GM21423 (cell line): ENCODE results near the gene MAN1B1.

Source experiments
- ATAC-seq: cut with Tn5 transposase; IDR thresholded peaks from one replicate; pipeline ENCODE4 v1.9.1; 2021; ENCODE audit warnings: mild to moderate bottlenecking, moderate library complexity; ENCODE audit not compliant: unreplicated experiment

The MAN1B1 gene

GRCh38 chr9:137068539-137069507 lies 18.0 kb upstream of the MAN1B1 start:
- ATAC-seq: no peak

GRCh38 chr9:137069508-137070091 lies 17.2 kb upstream of the MAN1B1 start:
- peak; percentile 16 for ATAC-seq

- ATAC-seq: peak; percentile 75
Measured at GRCh38 chr9:137070201-137070905, 16.4 kb upstream of the MAN1B1 start, which contains the start of gene SAPCD2. SAPCD2 (minus strand) TSS chr9:137070557; CDS start chr9:137070460, 97 bp downstream.

DNA sequence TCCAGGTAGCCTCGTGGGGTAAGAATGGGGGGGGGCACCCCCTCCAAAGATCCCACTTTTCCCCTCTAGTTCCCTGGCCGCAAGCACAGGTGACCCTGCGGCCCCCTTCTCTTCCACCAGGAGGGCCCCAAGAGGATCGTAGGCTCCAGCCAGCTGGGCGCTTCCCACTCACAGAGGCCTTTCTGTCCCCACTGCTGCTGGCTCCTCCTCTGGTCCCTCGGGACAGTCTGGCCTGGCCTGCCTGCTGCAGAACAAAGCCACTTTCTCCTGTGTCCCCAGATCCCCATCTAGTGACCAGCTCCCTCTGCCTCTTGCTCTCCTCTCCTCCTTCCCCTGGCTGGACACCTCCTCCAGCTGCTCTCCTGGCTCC lies 15.9 kb upstream of the MAN1B1 start:
- ATAC-seq: peak; percentile 6

- ATAC-seq: no peak
Measured at GRCh38 chr9:137071282-137071681, 15.5 kb upstream of the MAN1B1 start.

- no peak for ATAC-seq
Measured at GRCh38 chr9:137073992-137074399, 12.8 kb upstream of the MAN1B1 start.

DNA sequence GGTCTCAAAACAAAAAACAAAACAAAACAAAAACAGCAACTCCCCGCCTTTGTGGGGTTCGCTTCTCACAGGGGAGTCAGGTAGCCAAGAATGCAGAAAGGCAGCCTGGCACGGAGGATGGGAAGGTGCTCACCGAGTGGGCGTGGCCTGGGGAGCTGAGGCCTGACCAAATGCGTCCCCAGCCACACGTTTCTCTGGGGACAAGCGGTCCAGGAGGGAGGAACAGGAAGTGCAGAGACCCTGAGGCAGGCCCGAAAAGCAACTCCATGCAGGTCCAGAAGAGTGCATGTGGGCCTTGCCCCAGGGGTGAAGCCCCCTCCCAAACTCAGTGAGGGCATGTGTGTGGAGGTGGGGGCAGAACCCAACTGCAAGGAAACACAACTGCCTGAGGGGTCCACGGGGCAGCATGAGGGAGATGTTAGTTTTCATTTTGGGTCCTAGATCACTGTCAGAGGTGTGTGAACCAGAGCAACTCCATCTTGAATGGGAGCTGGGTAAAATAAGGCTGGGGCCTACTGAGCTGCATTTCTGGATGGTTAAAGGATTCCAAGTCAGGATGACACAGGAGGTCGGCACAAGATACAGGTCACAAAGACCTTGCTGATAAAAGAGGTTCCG lies 12.0 kb upstream of the MAN1B1 start:
- no peak for ATAC-seq

DNA sequence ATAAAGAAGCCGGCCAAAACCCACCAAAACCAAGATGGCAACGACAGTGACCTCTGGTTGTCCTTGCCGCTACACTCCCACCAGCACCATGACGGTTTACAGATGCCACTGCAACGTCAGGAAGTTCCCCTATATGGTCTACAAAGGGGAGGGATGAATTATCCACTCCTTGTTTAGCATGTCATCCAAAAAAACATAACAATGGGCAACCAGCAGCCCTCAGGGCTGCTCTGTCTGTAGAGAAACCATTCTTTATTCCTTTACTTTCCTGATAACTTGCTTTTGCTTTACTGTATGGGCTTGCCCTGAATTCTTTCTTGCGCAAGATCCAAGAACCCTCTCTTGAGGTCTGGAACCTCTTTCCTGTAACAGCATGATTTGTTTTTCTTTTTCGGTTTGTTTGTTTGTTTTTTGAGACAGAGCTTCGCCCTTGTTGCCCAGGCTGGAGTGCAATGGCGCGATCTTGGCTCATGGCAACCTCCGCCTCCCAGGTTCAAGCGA lies 11.5 kb upstream of the MAN1B1 start:
- ATAC-seq: no peak

DNA sequence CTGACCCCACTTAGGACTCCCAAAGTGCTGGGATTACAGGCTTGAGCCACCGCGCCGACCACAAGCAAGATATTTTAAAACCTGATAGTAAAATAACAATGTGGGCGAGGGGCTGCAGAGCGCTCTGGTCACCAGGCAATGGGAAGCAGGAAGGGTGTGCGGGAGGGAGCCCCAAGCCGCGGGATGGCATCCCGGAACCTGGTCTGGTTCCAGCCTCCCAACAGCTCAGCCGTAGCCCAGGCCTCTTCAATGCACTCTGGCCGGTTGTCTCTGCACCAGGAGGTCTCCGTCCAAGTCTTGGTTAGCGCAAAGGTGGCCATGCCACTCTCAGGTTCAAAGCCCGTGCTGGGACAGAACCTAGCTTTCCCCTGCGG lies 10.2 kb upstream of the MAN1B1 start:
- no peak for ATAC-seq

DNA sequence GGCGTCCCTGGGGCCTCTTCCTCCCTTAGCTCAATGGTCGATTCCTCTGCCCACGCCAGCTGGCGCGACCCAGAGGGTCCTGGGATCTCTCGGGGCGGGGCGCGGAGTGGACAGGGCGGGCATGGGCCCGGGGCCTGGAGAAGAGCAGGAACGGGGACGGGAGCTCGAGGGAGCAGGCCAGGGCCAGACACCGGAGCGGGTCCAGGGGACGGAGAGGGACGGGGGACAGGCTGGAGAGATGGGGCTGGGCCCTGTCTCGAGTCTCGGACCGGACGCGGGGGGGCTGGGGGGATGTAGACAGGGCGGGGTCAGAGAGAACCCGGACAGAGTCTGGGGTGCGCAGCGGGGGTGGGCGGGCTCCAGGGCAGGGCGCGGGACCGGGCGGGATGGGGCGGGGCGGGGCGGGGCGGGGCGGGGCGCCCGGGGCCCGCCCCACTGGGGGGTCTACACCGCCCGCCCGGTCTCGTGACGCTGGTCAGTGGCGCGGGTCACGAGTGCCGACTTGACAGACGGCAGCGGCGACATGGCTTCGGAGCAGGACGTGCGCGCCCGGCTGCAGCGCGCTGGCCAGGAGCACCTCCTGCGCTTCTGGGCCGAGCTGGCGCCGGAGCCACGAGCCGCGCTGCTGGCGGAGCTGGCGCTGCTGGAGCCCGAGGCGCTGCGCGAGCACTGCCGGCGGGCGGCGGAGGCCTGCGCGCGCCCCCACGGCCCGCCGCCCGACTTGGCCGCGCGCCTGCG lies 9.6 kb upstream of the MAN1B1 start, which contains the start of gene UAP1L1:
UAP1L1 (plus strand) TSS at position 508 of the 738 bp plus-strand sequence; CDS start at position 524, 16 bp downstream.
- ATAC-seq: peak; percentile 42

DNA sequence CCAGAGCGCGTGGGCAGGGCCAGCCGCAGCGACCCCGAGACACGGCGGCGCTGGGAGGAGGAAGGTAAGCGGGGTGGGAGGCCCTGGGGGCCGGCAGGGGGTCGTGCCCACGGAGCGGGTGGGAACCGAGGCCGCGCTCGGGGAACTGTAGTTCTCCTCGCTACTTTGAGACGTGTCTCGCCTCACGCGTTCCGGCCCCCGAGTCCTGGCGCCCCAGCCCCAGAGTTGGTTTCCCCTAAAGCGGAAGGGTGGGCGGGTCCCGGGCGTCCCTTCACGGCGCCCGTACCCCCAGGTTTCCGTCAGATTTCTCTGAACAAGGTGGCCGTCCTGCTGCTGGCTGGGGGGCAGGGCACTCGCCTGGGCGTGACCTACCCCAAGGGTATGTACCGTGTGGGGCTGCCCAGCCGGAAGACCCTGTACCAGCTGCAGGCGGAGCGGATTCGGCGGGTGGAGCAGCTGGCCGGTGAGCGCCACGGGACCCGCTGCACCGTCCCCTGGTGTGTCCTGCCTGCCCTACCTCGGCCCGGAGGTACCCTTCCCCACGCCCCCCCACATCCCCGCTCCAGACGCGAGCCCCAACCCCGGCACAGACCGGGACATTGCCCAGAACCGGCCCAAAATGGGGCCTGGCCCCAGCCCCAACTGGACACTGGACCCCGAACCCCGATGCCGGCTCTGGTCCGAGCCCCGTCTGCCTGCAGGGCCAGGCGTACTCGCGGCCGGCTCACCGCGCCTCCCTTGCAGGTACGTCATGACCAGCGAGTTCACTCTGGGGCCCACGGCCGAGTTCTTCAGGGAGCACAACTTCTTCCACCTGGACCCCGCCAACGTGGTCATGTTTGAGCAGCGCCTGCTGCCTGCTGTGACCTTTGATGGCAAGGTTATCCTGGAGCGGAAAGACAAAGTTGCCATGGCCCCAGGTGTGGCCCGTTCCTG lies 8.8 kb upstream of the MAN1B1 start:
- ATAC-seq: peak; percentile 25

GRCh38 chr9:137078701-137079400 lies 7.9 kb upstream of the MAN1B1 start:
- ATAC-seq: no peak

GRCh38 chr9:137079401-137079787 lies 7.4 kb upstream of the MAN1B1 start:
- ATAC-seq: no peak

- no peak for ATAC-seq
Measured at GRCh38 chr9:137080260-137081122, 6.3 kb upstream of the MAN1B1 start.

- ATAC-seq: no peak
Measured at GRCh38 chr9:137082222-137082924, 4.4 kb upstream of the MAN1B1 start.

DNA sequence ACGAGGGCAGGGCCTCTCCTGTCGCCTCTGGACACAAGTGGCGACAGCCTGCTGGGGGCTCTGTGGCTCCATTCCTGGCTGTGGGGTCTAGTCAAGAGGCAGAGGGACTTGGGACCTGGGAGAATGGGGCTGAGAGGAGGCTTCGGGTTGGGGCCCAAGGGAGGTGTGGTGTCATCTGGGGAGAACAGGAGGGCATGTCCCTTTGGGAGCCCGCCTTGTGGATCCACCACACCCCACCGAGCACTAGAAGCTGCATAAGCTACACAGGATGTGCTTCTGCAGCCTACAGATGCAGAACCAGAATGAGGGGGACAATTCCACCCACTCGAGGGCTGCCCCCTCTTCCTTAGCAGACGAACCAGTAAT lies 3.9 kb upstream of the MAN1B1 start:
- no peak for ATAC-seq

GRCh38 chr9:137083394-137084004 lies 3.3 kb upstream of the MAN1B1 start:
- ATAC-seq: no peak
